ENCODE results near the gene PRKACB. TPM values are rescaled to one million over a fixed set of nuclear protein-coding genes. Genes with fewer than 3 reads are reported as not detected.

The PRKACB gene
- total and polyA plus RNA-seq, 2 of the 8 experiments (the other 6 are each of a cell fraction or from before 2014, with no cell fraction given), result 7.8 to 31.0 TPM

DNA sequence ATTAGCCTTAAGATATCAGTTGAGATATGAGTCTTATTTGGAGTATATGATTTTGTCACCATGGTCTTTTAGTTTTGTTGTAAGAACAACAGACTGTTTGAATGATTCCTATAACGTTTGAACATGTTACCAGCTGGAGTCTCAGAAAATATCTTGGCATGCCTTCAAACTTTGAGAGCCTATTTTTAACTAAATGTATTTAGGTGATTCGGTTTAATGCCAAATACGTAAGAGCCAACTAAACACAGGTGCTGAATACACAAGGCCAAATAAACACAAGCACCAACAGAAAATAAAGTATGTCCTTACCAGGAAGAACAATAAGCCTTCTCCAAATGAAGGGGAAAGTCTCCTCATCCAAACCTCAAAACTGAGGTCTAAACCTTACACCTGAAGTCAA is 48.6 kb downstream of the PRKACB start:
- no peak for FAIRE-seq
- ChIA-PET POLR2A (ENCODE audit: partially characterized antibody) (no interaction called here), CTCF (ENCODE audit: partially characterized antibody) (no interaction called here)
- Histone ChIP-seq H3K9ac (replicated peaks in 1 of 4; ENCODE audit: extremely low read depth in 1 of 4, low read depth in 3 of 4, low read length in 3 of 4) (no peak overlapping the region), H4K8ac (ENCODE audit: extremely low read depth, insufficient read depth, low read length) (no peak overlapping the region), H2BK20ac (ENCODE audit: low read length) (no peak overlapping the region), H3K56ac (replicated peaks; ENCODE audit: insufficient read length, low read depth, low read length) (no peak overlapping the region), H3K36me3 (ENCODE audit: control insufficient read depth in 2 of 4, insufficient read depth in 4 of 4, low read length in 3 of 4) (peaks cover 0 to 9% (median 3%) of the 10 kb centered on the region in 4 experiments; a peak in 5 of 8 replicates), H2AK5ac (ENCODE audit: low read depth, low read length) (no peak overlapping the region), H3K4me1 (replicated peaks in 1 of 4; ENCODE audit: control insufficient read depth in 3 of 4, insufficient read depth in 4 of 4, low read length in 3 of 4) (no peaks in the 10 kb centered on the region), H3K27me3 (replicated peaks in 1 of 4; ENCODE audit: control insufficient read depth in 3 of 4, extremely low read depth in 1 of 4, insufficient read depth in 3 of 4, low read length in 3 of 4) (no peaks in the 10 kb centered on the region), H3K79me1 (ENCODE audit: low read depth, low read length) (no peaks in the 10 kb centered on the region), H2BK120ac (replicated peaks; ENCODE audit: low read depth, low read length) (no peak overlapping the region), H3K9me3 (ENCODE audit: insufficient read depth in 2 of 2, low read depth in 1 of 2, low read length in 1 of 2) (no peaks in the 10 kb centered on the region), H3K23me2 (ENCODE audit: low read depth, low read length) (no peaks in the 10 kb centered on the region), H3K18ac (ENCODE audit: extremely low read depth, low read length) (no peak overlapping the region), H3K79me2 (ENCODE audit: control insufficient read depth in 1 of 2, insufficient read depth in 2 of 2, low read length in 2 of 2) (no peaks in the 10 kb centered on the region), H2BK15ac (ENCODE audit: low read length) (no peak overlapping the region), H4K5ac (ENCODE audit: insufficient read length, low read depth, low read length) (no peak overlapping the region), H3K23ac (ENCODE audit: insufficient read length) (no peak overlapping the region), H2BK12ac (ENCODE audit: low read depth, low read length) (no peak overlapping the region), H2BK5ac (ENCODE audit: low read depth, low read length) (no peak overlapping the region), H3K4me3 (ENCODE audit: extremely low read depth in 1 of 4, insufficient read depth in 2 of 4, low read depth in 3 of 4, low read length in 4 of 4) (no peak overlapping the region), H3K4me2 (ENCODE audit: insufficient read depth in 1 of 2, low read depth in 2 of 2, low read length in 2 of 2) (no peak overlapping the region), H2AFZ (ENCODE audit: low read length) (no peak overlapping the region), H3K4ac (replicated peaks; ENCODE audit: insufficient read length, low read depth, low read length) (no peak overlapping the region), H4K91ac (replicated peaks; ENCODE audit: insufficient read length, low read length) (no peak overlapping the region), H4K20me1 (replicated peaks in 1 of 2; ENCODE audit: control insufficient read depth in 1 of 2, insufficient read depth in 2 of 2, low read length in 2 of 2) (no peaks in the 10 kb centered on the region), H3K27ac (ENCODE audit: low read depth, low read length) (no peak overlapping the region), H3K14ac (ENCODE audit: insufficient read length) (no peak overlapping the region)
- WGBS, 2 experiments (ENCODE audit: extremely low coverage in 1 of 2, insufficient coverage in 1 of 2, insufficient read length in 1 of 2, insufficient replicate concordance in 2 of 2, low coverage in 1 of 2, low lambda C conversion rate in 2 of 2, missing lambda C conversion rate in 1 of 2), result 98% methylated on average over 3 of the region's 3 CpGs; no CpG with 5 or more reads in 1 of the 2 experiments
- no peak for DNase-seq (ENCODE audit: low read depth in 1 of 2, low spot score in 2 of 2)
- TF ChIP-seq TAF1 (IDR thresholded peaks at IDR 0.05; ENCODE audit: low read depth, low read length) (no peak), CTBP2 (IDR thresholded peaks at IDR 0.05; ENCODE audit: borderline replicate concordance, insufficient read depth, insufficient read length, low read length) (no peak), RBBP5 (IDR thresholded peaks at IDR 0.05; ENCODE audit: borderline replicate concordance, low read depth, low read length) (no peak), RNF2 (IDR thresholded peaks at IDR 0.05; ENCODE audit: borderline replicate concordance, low read depth, low read length, missing control alignments, poor library complexity, severe bottlenecking) (no peak), BCL11A (IDR thresholded peaks at IDR 0.05; ENCODE audit: low read depth in 2 of 2, low read length in 2 of 2) (no peak), POLR2AphosphoS5 (IDR thresholded peaks at IDR 0.05; ENCODE audit: low read depth, low read length) (no peak), JUND (IDR thresholded peaks at IDR 0.05; ENCODE audit: low read length) (no peak), CTCF (IDR thresholded peaks at IDR 0.05; ENCODE audit: control extremely low read depth in 1 of 3, insufficient read depth in 1 of 3, low read depth in 1 of 3, low read length in 3 of 3) (no peak), GABPA (IDR thresholded peaks at IDR 0.05; ENCODE audit: borderline replicate concordance, insufficient read depth, low read length) (no peak), SRF (IDR thresholded peaks at IDR 0.05; ENCODE audit: low read depth, low read length) (no peak), HDAC2 (IDR thresholded peaks at IDR 0.05; ENCODE audit: borderline replicate concordance in 1 of 2, low read depth in 2 of 2, low read length in 2 of 2) (no peak)

Data from H1 (cell line).